GM12878 (cell line): ENCODE measurements around the gene GRK6. TPM values are rescaled to one million over a fixed set of nuclear protein-coding genes. Genes with fewer than 3 reads are reported as not detected.

Source experiments
- BRCA1 ChIP-seq: IDR thresholded peaks from 2 replicates; pipeline ENCODE4 v1.6.1; 2011; ENCODE audit warnings: low read depth, low read length, improper control_type of control experiment
- CHD4 ChIP-seq: fragments of 200-600 bp; sonication (generic); IDR thresholded peaks from 2 replicates; pipeline ENCODE4 v1.6.1; 2016; ENCODE audit warnings: mild to moderate bottlenecking
- E2F4 ChIP-seq: IDR thresholded peaks from 2 replicates; pipeline ENCODE4 v1.6.1; 2012; ENCODE audit warnings: low read depth, low read length, improper control_type of control experiment
- EGR1 ChIP-seq, 2 experiments: IDR thresholded peaks; 1 replicate in 1 of 2; 2 replicates in 1 of 2; pipeline ENCODE4 v1.6.1; 2011 to 2012; ENCODE audit warnings: low read depth in 2 of 2, low read length in 2 of 2, borderline replicate concordance in 1 of 2, mild to moderate bottlenecking in 1 of 2, moderate library complexity in 1 of 2
- EZH2 ChIP-seq: IDR thresholded peaks from 2 replicates; pipeline ENCODE4 v1.6.1; 2012; ENCODE audit warnings: low read depth, mild to moderate bottlenecking, control low read depth, inconsistent platforms, low read length, borderline replicate concordance; ENCODE audit not compliant: control insufficient read depth
- FOXK2 ChIP-seq: fragments of 450-650 bp; IDR thresholded peaks from 2 replicates; pipeline ENCODE4 v1.6.1; 2017; ENCODE audit warnings: mild to moderate bottlenecking, moderate library complexity
- IKZF1 ChIP-seq: fragments of 450-650 bp; conservative IDR thresholded peaks from 2 replicates; pipeline ENCODE4 v1.6.1; 2017; ENCODE audit warnings: antibody characterized with exemption, mild to moderate bottlenecking
- IRF4 ChIP-seq: IDR thresholded peaks from 2 replicates; pipeline ENCODE4 v1.6.1; 2011; ENCODE audit warnings: low read depth, low read length
- REST ChIP-seq: IDR thresholded peaks from 2 replicates; pipeline ENCODE4 v1.6.1; 2012; ENCODE audit warnings: mild to moderate bottlenecking, low read depth, low read length
- SREBF2 ChIP-seq: IDR thresholded peaks from 2 replicates; pipeline ENCODE4 v1.6.1; 2012; ENCODE audit warnings: mild to moderate bottlenecking, low read length
- TARDBP ChIP-seq: IDR thresholded peaks from 2 replicates; pipeline ENCODE4 v1.6.1; 2016; ENCODE audit warnings: borderline replicate concordance
- TBL1XR1 ChIP-seq: IDR thresholded peaks from 2 replicates; pipeline ENCODE4 v1.6.1; 2012; ENCODE audit warnings: low read depth, low read length, improper control_type of control experiment
- ZNF687 ChIP-seq: fragments of 450-650 bp; IDR thresholded peaks from 2 replicates; pipeline ENCODE4 v1.6.1; 2017; ENCODE audit warnings: mild to moderate bottlenecking, moderate library complexity
- ZSCAN29 ChIP-seq: fragments of 450-650 bp; IDR thresholded peaks from 2 replicates; pipeline ENCODE4 v1.6.1; 2017; ENCODE audit warnings: mild to moderate bottlenecking, moderate library complexity
- polyA plus RNA-seq, 11 experiments: library from polyadenylated mRNA; depleted of rRNA in 4 of 11; unstranded in 6 of 11; stranded (reverse) in 5 of 11; fragments of >200 nt; fragmentation: Nextera tagmentation in 4 of 11; fragmentation: Illumina TruSeq in 1 of 11; extraction: Ambion mirVana in 4 of 11; extraction: Trizol in 1 of 11; gene quantifications; 1 replicate in 1 of 11; 2 replicates in 10 of 11; pipeline versions ENCODE4 v1.2.1 to v1.2.3, GENCODE V29; 2011 to 2016; ENCODE audit warnings: inconsistent platforms in 2 of 11, missing spikeins in 2 of 11, low read depth in 1 of 11
- total RNA-seq, 4 experiments: library from RNA; depleted of rRNA in 3 of 4; stranded (reverse); fragments of >200 nt in 3 of 4; fragmentation: Illumina TruSeq in 1 of 4; extraction: Trizol in 1 of 4; gene quantifications; 2 replicates each; pipeline versions ENCODE4 v1.2.1 to v1.2.3, GENCODE V29; 2013 to 2021
- TF ChIP-seq, protein P1 (sequence below): fragments of 450-650 bp; IDR thresholded peaks from 2 replicates; pipeline ENCODE4 v1.6.1; 2017; ENCODE audit warnings: mild to moderate bottlenecking
- TF ChIP-seq, protein P2 (sequence below): fragments of 450-650 bp; IDR thresholded peaks from 2 replicates; pipeline ENCODE4 v1.6.1; 2017; ENCODE audit warnings: antibody characterized with exemption, mild to moderate bottlenecking, moderate library complexity

GRK6 gene
- total and polyA plus RNA-seq, 10 of the 15 experiments (the other 5 are each of a cell fraction or from before 2014, with no cell fraction given): 0.79 to 124 (median 41.6) TPM

DNA sequence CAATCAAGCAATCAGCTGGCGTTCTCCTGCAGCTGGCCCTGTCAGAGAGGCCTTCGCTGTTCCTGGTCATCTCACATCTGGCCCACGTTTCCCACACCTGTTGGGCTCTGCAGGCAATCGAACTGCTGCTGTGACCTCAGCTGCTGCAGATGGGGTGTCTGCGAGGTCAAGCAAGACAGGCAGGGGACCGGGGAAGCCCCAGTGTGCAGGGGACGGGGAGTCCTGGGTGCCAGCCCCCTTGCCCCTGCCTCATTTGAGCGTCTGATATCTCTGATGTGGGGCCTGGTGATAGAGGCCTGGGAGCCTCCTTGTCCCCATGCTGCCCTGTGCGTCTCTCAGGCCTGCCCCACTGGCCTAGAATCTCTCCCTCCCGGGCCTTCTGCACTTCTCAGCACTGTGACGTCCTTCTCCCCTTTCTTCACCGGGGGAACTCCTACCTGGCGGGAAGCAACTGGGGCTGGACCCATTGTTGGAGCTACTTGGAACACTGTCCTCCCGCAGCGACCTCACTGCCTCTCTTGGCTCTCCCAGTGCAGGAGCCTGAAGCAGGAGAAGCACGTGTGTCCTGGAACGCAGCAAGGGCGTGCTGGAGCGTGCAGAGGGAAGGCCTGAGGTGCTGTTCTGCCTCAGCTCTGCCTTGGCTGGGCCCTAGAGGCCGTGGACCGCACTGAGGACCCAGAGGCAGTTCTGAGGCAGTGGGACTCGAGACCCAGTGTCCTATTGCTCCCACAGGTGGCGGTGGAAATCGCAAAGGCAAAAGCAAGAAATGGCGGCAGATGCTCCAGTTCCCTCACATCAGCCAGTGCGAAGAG lies 3.9 kb downstream of the GRK6 start (continued):
- TF ChIP-seq ZNF687: peak; percentile 82
- no peak for TF ChIP-seq EGR1 (IDR thresholded peaks at IDR 0.05; ENCODE audit: borderline replicate concordance in 1 of 2, low read depth in 2 of 2, low read length in 2 of 2)
- TF ChIP-seq IKZF1: peak; percentile 29; the same call in 1 of the 2 replicates
- no peak for TF ChIP-seq EZH2
- TF ChIP-seq TARDBP: no peak
- no peak for TF ChIP-seq TBL1XR1
- no peak for TF ChIP-seq E2F4
- no peak for TF ChIP-seq ZSCAN29
- TF ChIP-seq BRCA1: no peak
- no peak for TF ChIP-seq SREBF2
- TF ChIP-seq CHD4: no peak
- no peak for TF ChIP-seq REST
- TF ChIP-seq, protein P1, sequence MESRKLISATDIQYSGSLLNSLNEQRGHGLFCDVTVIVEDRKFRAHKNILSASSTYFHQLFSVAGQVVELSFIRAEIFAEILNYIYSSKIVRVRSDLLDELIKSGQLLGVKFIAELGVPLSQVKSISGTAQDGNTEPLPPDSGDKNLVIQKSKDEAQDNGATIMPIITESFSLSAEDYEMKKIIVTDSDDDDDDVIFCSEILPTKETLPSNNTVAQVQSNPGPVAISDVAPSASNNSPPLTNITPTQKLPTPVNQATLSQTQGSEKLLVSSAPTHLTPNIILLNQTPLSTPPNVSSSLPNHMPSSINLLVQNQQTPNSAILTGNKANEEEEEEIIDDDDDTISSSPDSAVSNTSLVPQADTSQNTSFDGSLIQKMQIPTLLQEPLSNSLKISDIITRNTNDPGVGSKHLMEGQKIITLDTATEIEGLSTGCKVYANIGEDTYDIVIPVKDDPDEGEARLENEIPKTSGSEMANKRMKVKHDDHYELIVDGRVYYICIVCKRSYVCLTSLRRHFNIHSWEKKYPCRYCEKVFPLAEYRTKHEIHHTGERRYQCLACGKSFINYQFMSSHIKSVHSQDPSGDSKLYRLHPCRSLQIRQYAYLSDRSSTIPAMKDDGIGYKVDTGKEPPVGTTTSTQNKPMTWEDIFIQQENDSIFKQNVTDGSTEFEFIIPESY: no peak
- TF ChIP-seq, protein P2, sequence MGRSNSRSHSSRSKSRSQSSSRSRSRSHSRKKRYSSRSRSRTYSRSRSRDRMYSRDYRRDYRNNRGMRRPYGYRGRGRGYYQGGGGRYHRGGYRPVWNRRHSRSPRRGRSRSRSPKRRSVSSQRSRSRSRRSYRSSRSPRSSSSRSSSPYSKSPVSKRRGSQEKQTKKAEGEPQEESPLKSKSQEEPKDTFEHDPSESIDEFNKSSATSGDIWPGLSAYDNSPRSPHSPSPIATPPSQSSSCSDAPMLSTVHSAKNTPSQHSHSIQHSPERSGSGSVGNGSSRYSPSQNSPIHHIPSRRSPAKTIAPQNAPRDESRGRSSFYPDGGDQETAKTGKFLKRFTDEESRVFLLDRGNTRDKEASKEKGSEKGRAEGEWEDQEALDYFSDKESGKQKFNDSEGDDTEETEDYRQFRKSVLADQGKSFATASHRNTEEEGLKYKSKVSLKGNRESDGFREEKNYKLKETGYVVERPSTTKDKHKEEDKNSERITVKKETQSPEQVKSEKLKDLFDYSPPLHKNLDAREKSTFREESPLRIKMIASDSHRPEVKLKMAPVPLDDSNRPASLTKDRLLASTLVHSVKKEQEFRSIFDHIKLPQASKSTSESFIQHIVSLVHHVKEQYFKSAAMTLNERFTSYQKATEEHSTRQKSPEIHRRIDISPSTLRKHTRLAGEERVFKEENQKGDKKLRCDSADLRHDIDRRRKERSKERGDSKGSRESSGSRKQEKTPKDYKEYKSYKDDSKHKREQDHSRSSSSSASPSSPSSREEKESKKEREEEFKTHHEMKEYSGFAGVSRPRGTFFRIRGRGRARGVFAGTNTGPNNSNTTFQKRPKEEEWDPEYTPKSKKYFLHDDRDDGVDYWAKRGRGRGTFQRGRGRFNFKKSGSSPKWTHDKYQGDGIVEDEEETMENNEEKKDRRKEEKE: no peak
- no peak for TF ChIP-seq IRF4
- TF ChIP-seq FOXK2: no peak
